Loucy (cell line): Measurements from ENCODE around the gene HOXD12.

ENCODE experiments used
- H2AFZ ChIP-seq: fragments of 200-600 bp; sonication (generic); 2 replicates; pipeline ENCODE4 v1.6.0; 2016; ENCODE audit warnings: antibody characterized with exemption, mild to moderate bottlenecking, low read length, moderate library complexity
- H3F3A ChIP-seq: fragments of 200-600 bp; 2 replicates; pipeline ENCODE4 v1.6.0; 2016; ENCODE audit warnings: antibody characterized with exemption, low read depth, mild to moderate bottlenecking
- H3K27me3 ChIP-seq: fragments of 200-600 bp; sonication (generic); 2 replicates; pipeline ENCODE4 v1.6.1; 2014; ENCODE audit warnings: low read length, mild to moderate bottlenecking; ENCODE audit not compliant: insufficient read depth, poor library complexity, severe bottlenecking
- H3K36me3 ChIP-seq: fragments of 200-600 bp; sonication (generic); 2 replicates; pipeline ENCODE4 v1.6.1; 2016; ENCODE audit warnings: low read length; ENCODE audit not compliant: insufficient read depth
- H3K4me1 ChIP-seq: fragments of 200-600 bp; sonication (generic); 2 replicates; pipeline ENCODE4 v1.5.1; 2014; ENCODE audit warnings: low read length, mild to moderate bottlenecking; ENCODE audit not compliant: insufficient read depth, poor library complexity, severe bottlenecking
- H3K4me2 ChIP-seq: fragments of 200-600 bp; sonication (generic); 2 replicates; pipeline ENCODE4 v1.6.0; 2014; ENCODE audit warnings: antibody characterized with exemption, low read length, low read depth, mild to moderate bottlenecking; ENCODE audit not compliant: poor library complexity, severe bottlenecking
- H3K4me3 ChIP-seq: fragments of 200-600 bp; sonication (generic); 2 replicates; pipeline ENCODE4 v1.5.1; 2014; ENCODE audit warnings: low read length, mild to moderate bottlenecking, mixed read lengths; ENCODE audit not compliant: poor library complexity, severe bottlenecking
- H3K79me2 ChIP-seq: fragments of 200-600 bp; sonication (generic); 2 replicates; pipeline ENCODE4 v1.6.1; 2014; ENCODE audit warnings: low read length; ENCODE audit not compliant: insufficient read depth
- H3K9ac ChIP-seq: fragments of 200-600 bp; sonication (generic); 2 replicates; pipeline ENCODE4 v1.6.0; 2014; ENCODE audit warnings: mild to moderate bottlenecking, low read depth, low read length, moderate library complexity; ENCODE audit not compliant: poor library complexity, severe bottlenecking
- H3K9me2 ChIP-seq: fragments of 200-600 bp; sonication (generic); replicated peaks from 2 replicates; pipeline ENCODE4 v1.6.1; 2016; ENCODE audit warnings: low read depth, low read length, mixed read lengths
- H3K9me3 ChIP-seq: fragments of 200-600 bp; sonication (generic); 2 replicates; pipeline ENCODE4 v1.6.1; 2014; ENCODE audit warnings: mild to moderate bottlenecking, antibody characterized with exemption, low read length, low read depth; ENCODE audit not compliant: insufficient read depth
- H4K20me1 ChIP-seq: fragments of 200-600 bp; sonication (generic); 2 replicates; pipeline ENCODE4 v1.6.0; 2014; ENCODE audit warnings: antibody characterized with exemption, low read length, mild to moderate bottlenecking; ENCODE audit not compliant: insufficient read depth, poor library complexity, severe bottlenecking
- CTCF ChIP-seq: fragments of 200-600 bp; sonication (generic); conservative IDR thresholded peaks from 2 replicates; pipeline ENCODE4 v1.5.1; 2014; ENCODE audit warnings: mild to moderate bottlenecking, antibody characterized with exemption, low read length
- EZH2phosphoT487 ChIP-seq: fragments of 200-600 bp; IDR thresholded peaks from 2 replicates; pipeline ENCODE4 v1.6.1; 2018; ENCODE audit warnings: antibody characterized with exemption, mild to moderate bottlenecking, moderate library complexity, borderline replicate concordance

HOXD12 gene

GRCh38 chr2:176081837-176082524 lies 17.6 kb upstream of the HOXD12 start:
- no peak overlapping the region for H3K4me2 ChIP-seq
- TF ChIP-seq EZH2phosphoT487 (no peak), CTCF (no peak)
- H3K9me3 ChIP-seq: no peaks in the 10 kb centered on the region
- no peaks in the 10 kb centered on the region for H3F3A ChIP-seq
- no peaks in the 10 kb centered on the region for H3K9me2 ChIP-seq
- H3K4me1 ChIP-seq: no peaks in the 10 kb centered on the region
- H2AFZ ChIP-seq: no peak overlapping the region
- H3K9ac ChIP-seq: no peak overlapping the region
- no peaks in the 10 kb centered on the region for H3K36me3 ChIP-seq
- no peaks in the 10 kb centered on the region for H3K27me3 ChIP-seq
- no peaks in the 10 kb centered on the region for H4K20me1 ChIP-seq
- no peaks in the 10 kb centered on the region for H3K79me2 ChIP-seq
- H3K4me3 ChIP-seq: no peak overlapping the region

GRCh38 chr2:176082525-176082823 lies 17.1 kb upstream of the HOXD12 start:
- no peaks in the 10 kb centered on the region for H3K27me3 ChIP-seq
- H3K4me2 ChIP-seq: no peak overlapping the region
- H3K4me3 ChIP-seq: no peak overlapping the region
- no peak overlapping the region for H3K9ac ChIP-seq
- no peaks in the 10 kb centered on the region for H3K9me2 ChIP-seq
- no peaks in the 10 kb centered on the region for H4K20me1 ChIP-seq
- H2AFZ ChIP-seq: no peak overlapping the region
- H3F3A ChIP-seq: no peaks in the 10 kb centered on the region
- H3K4me1 ChIP-seq: no peaks in the 10 kb centered on the region
- no peaks in the 10 kb centered on the region for H3K36me3 ChIP-seq
- H3K79me2 ChIP-seq: no peaks in the 10 kb centered on the region
- H3K9me3 ChIP-seq: no peaks in the 10 kb centered on the region
- no peak for TF ChIP-seq CTCF
- no peak for TF ChIP-seq EZH2phosphoT487

GRCh38 chr2:176082824-176083751 lies 16.5 kb upstream of the HOXD12 start:
- H3K4me1 ChIP-seq: no peaks in the 10 kb centered on the region
- no peak for TF ChIP-seq CTCF
- TF ChIP-seq EZH2phosphoT487: no peak
- H2AFZ ChIP-seq: no peak overlapping the region
- H3K9ac ChIP-seq: no peak overlapping the region
- no peak overlapping the region for H3K4me3 ChIP-seq
- H3K9me3 ChIP-seq: no peaks in the 10 kb centered on the region
- no peaks in the 10 kb centered on the region for H3K9me2 ChIP-seq
- H3K36me3 ChIP-seq: no peaks in the 10 kb centered on the region
- H3K4me2 ChIP-seq: no peak overlapping the region
- H3F3A ChIP-seq: no peaks in the 10 kb centered on the region
- no peaks in the 10 kb centered on the region for H3K79me2 ChIP-seq
- no peaks in the 10 kb centered on the region for H4K20me1 ChIP-seq
- H3K27me3 ChIP-seq: no peaks in the 10 kb centered on the region
